GM23338 (cell line): ENCODE results near the gene NKX2-1.

Experiments
- CREB1 ChIP-seq: fragments of 250-450 bp; sonication (Bioruptor Pico); IDR thresholded peaks from 2 replicates; pipeline ENCODE4 v1.5.0; 2020; ENCODE audit warnings: low read depth, mild to moderate bottlenecking, moderate library complexity
- CTCF ChIP-seq, 2 experiments: fragments of 200-600 bp in 1 of 2; sonication (generic) in 1 of 2; conservative IDR thresholded peaks; 2 replicates each; pipeline versions ENCODE4 v1.5.1 to v1.6.1; 2016 to 2017; ENCODE audit warnings: antibody characterized with exemption in 2 of 2, low read depth in 2 of 2, mild to moderate bottlenecking in 2 of 2, moderate library complexity in 1 of 2
- ETS1 ChIP-seq: IDR thresholded peaks from 2 replicates; pipeline ENCODE4 v1.6.1; 2016; ENCODE audit warnings: antibody characterized with exemption
- EZH2 ChIP-seq: fragments of 200-600 bp; sonication (generic); IDR thresholded peaks from one replicate; pipeline ENCODE4 v1.8.0; 2017; ENCODE audit warnings: antibody characterized with exemption, mild to moderate bottlenecking, low read depth; ENCODE audit not compliant: unreplicated experiment
- EZH2phosphoT487 ChIP-seq: fragments of 200-600 bp; sonication (generic); IDR thresholded peaks from one replicate; pipeline ENCODE4 v1.8.1; 2018; ENCODE audit warnings: antibody characterized with exemption; ENCODE audit not compliant: unreplicated experiment
- JUNB ChIP-seq: IDR thresholded peaks from one replicate; pipeline ENCODE4 v1.6.1; 2016; ENCODE audit warnings: antibody characterized with exemption; ENCODE audit not compliant: unreplicated experiment
- NANOG ChIP-seq: IDR thresholded peaks from 2 replicates; pipeline ENCODE4 v1.6.1; 2016; ENCODE audit warnings: antibody characterized with exemption, borderline replicate concordance
- POLR2AphosphoS5 ChIP-seq: IDR thresholded peaks from 2 replicates; pipeline ENCODE4 v1.6.1; 2016; ENCODE audit warnings: antibody characterized with exemption, low read depth
- REST ChIP-seq: IDR thresholded peaks from one replicate; pipeline ENCODE4 v1.6.1; 2018; ENCODE audit warnings: antibody characterized with exemption; ENCODE audit not compliant: unreplicated experiment
- STAT1 ChIP-seq: IDR thresholded peaks from one replicate; pipeline ENCODE4 v1.6.1; 2016; ENCODE audit warnings: antibody characterized with exemption; ENCODE audit not compliant: unreplicated experiment
- ZNF114 ChIP-seq: fragments of 250-450 bp; sonication (Bioruptor Pico); IDR thresholded peaks from 2 replicates; pipeline ENCODE4 v1.5.0; 2020; ENCODE audit warnings: mild to moderate bottlenecking, moderate library complexity
- ZNF462 ChIP-seq: fragments of 250-450 bp; sonication (Bioruptor Pico); IDR thresholded peaks from 2 replicates; pipeline ENCODE4 v1.5.0; 2020; ENCODE audit warnings: mild to moderate bottlenecking, moderate library complexity

GRCh38 chr14:36503771-36504741 is 16.0 kb downstream of the NKX2-1 start:
- TF ChIP-seq CTCF (conservative IDR thresholded peaks at IDR 0.05; ENCODE audit: low read depth in 2 of 2) (no peak), CREB1 (CRISPR knock-in tag) (no peak), POLR2AphosphoS5 (no peak), EZH2 (peak; percentile 89), REST (no peak), EZH2phosphoT487 (peak; percentile 66), JUNB (no peak), ZNF114 (CRISPR knock-in tag) (no peak), ZNF462 (CRISPR knock-in tag) (no peak), STAT1 (no peak), ETS1 (no peak), NANOG (no peak)
